ENCODE data around the gene RFX2.
A peak's percentile ranks its signal among the peaks of the same experiment; 100 is the strongest.

Gene RFX2

GRCh38 chr19:6103217-6103644, 7.1 kb downstream of the RFX2 start:
- no peak for DNase-seq

- DNase-seq, result no peak
Observed at GRCh38 chr19:6101991-6102390, 8.3 kb downstream of the RFX2 start.

- no peak for DNase-seq
Observed at GRCh38 chr19:6101291-6101825, 8.9 kb downstream of the RFX2 start.

GRCh38 chr19:6100284-6100915, 9.9 kb downstream of the RFX2 start:
- peak; percentile 33 for DNase-seq

GRCh38 chr19:6099599-6099998, 10.7 kb downstream of the RFX2 start:
- DNase-seq, result no peak

- no peak for DNase-seq
Observed at GRCh38 chr19:6099033-6099432, 11.3 kb downstream of the RFX2 start.

- no peak for DNase-seq
Observed at GRCh38 chr19:6098574-6098973, 11.7 kb downstream of the RFX2 start.

- DNase-seq, result no peak
Observed at GRCh38 chr19:6097911-6098310, 12.4 kb downstream of the RFX2 start.

- no peak for DNase-seq
Observed at GRCh38 chr19:6095760-6096159, 14.5 kb downstream of the RFX2 start.

GRCh38 chr19:6092329-6093286, 17.7 kb downstream of the RFX2 start:
- DNase-seq, result no peak

GRCh38 chr19:6091771-6092291, 18.5 kb downstream of the RFX2 start:
- no peak for DNase-seq

- no peak for DNase-seq
Observed at GRCh38 chr19:6090634-6091033, 19.7 kb downstream of the RFX2 start.

GRCh38 chr19:6088602-6089049, 21.7 kb downstream of the RFX2 start:
- DNase-seq, result no peak

GRCh38 chr19:6087074-6087571, 23.2 kb downstream of the RFX2 start:
- DNase-seq, result peak; percentile 44

- DNase-seq, result no peak
Observed at GRCh38 chr19:6086068-6086788, 24.1 kb downstream of the RFX2 start.

- DNase-seq, result no peak
Observed at GRCh38 chr19:6084821-6085220, 25.5 kb downstream of the RFX2 start.

- no peak for DNase-seq
Observed at GRCh38 chr19:6079107-6079506, 31.2 kb downstream of the RFX2 start.

GRCh38 chr19:6078068-6078467, 32.2 kb downstream of the RFX2 start:
- no peak for DNase-seq

- no peak for DNase-seq
Observed at GRCh38 chr19:6076675-6077463, 33.4 kb downstream of the RFX2 start.

GRCh38 chr19:6076291-6076665, 34.0 kb downstream of the RFX2 start:
- DNase-seq, result no peak

GRCh38 chr19:6074709-6075403, 35.4 kb downstream of the RFX2 start:
- no peak for DNase-seq

Data from CD4-positive, alpha-beta T cell treated with Interleukin-21 for 1 hour (primary cell).